HepG2 (cell line): Measurements from ENCODE around the gene DAZAP1. TPM values are rescaled to one million over a fixed set of nuclear protein-coding genes. Genes with fewer than 3 reads are reported as not detected.
A peak's percentile ranks its signal among the peaks of the same experiment; 100 is the strongest.

Experiments used
- BORCS8-MEF2B ChIP-seq: sonication (generic); formaldehyde crosslinking; IDR thresholded peaks from 2 replicates; pipeline ENCODE4 v1.8.0; 2022; ENCODE audit warnings: mild to moderate bottlenecking, missing genetic modification reagents
- HNRNPK ChIP-seq: fragments of 200-400 bp; formaldehyde crosslinking; IDR thresholded peaks from 2 replicates; pipeline ENCODE4 v1.6.1; 2018; ENCODE audit warnings: low read length, low read depth, moderate library complexity, mild to moderate bottlenecking; ENCODE audit not compliant: poor library complexity, severe bottlenecking
- MBNL3 ChIP-seq: fragments of 250-450 bp; sonication (Bioruptor Pico); conservative IDR thresholded peaks from 2 replicates; pipeline ENCODE4 v1.8.0; 2022; ENCODE audit warnings: mild to moderate bottlenecking, inconsistent platforms
- RERE ChIP-seq: IDR thresholded peaks from 2 replicates; pipeline ENCODE4 v1.6.1; 2016; ENCODE audit warnings: low read depth, missing genetic modification reagents, missing compliant biosample characterization
- ZNF12 ChIP-seq: sonication (generic); formaldehyde crosslinking; IDR thresholded peaks from 2 replicates; pipeline ENCODE4 v1.5.0; 2020; ENCODE audit warnings: missing genetic modification reagents
- ZNF263 ChIP-seq: sonication (generic); formaldehyde crosslinking; IDR thresholded peaks from 2 replicates; pipeline ENCODE4 v1.4.0; 2020; ENCODE audit warnings: missing genetic modification reagents
- ZNF326 ChIP-seq: sonication (generic); formaldehyde crosslinking; IDR thresholded peaks from 2 replicates; pipeline ENCODE4 v1.4.0; 2020; ENCODE audit warnings: missing genetic modification reagents, borderline replicate concordance
- ZNF407 ChIP-seq: sonication (generic); formaldehyde crosslinking; IDR thresholded peaks from one replicate; pipeline ENCODE4 v1.5.1; 2020; ENCODE audit warnings: mild to moderate bottlenecking, missing genetic modification reagents; ENCODE audit errors: not compliant biosample characterization
- ZNF431 ChIP-seq: sonication (generic); formaldehyde crosslinking; IDR thresholded peaks from 2 replicates; pipeline ENCODE4 v1.9.0; 2022; ENCODE audit warnings: missing genetic modification reagents, low read depth, mild to moderate bottlenecking, borderline replicate concordance
- ZNF432 ChIP-seq: sonication (generic); formaldehyde crosslinking; IDR thresholded peaks from 2 replicates; pipeline ENCODE4 v1.5.0; 2020; ENCODE audit warnings: missing genetic modification reagents, mild to moderate bottlenecking, borderline replicate concordance
- ZNF704 ChIP-seq: sonication (generic); formaldehyde crosslinking; IDR thresholded peaks from 2 replicates; pipeline ENCODE4 v1.8.1; 2023; ENCODE audit warnings: mild to moderate bottlenecking, inconsistent platforms, moderate library complexity, missing genetic modification reagents, borderline replicate concordance
- ZNF775 ChIP-seq: sonication (generic); formaldehyde crosslinking; IDR thresholded peaks from 2 replicates; pipeline ENCODE4 v1.4.0; 2020; ENCODE audit warnings: missing genetic modification reagents, mild to moderate bottlenecking, moderate library complexity, borderline replicate concordance
- polyA plus RNA-seq, 8 experiments: library from polyadenylated mRNA; depleted of rRNA in 3 of 8; stranded (reverse) in 7 of 8; unstranded in 1 of 8; fragments of >200 nt; fragmentation: Illumina TruSeq in 4 of 8; extraction: Trizol in 4 of 8; gene quantifications; 2 replicates each; pipeline versions ENCODE4 v1.2.1 to v1.2.3, GENCODE V29; 2011 to 2016; ENCODE audit warnings: low read depth in 4 of 8, missing spikeins in 1 of 8, mixed read lengths in 1 of 8; ENCODE audit not compliant: insufficient read depth in 1 of 8
- total RNA-seq, 5 experiments: library from RNA; depleted of rRNA; stranded (reverse); fragments of >200 nt; fragmentation: Illumina TruSeq; extraction: Trizol; gene quantifications; 2 replicates each; pipeline ENCODE4 v1.2.3, GENCODE V29; 2016; ENCODE audit warnings: low read depth in 1 of 5

The DAZAP1 gene
- total and polyA plus RNA-seq, 2 of the 13 experiments (the other 11 are each of a cell fraction or from before 2014, with no cell fraction given) = 63.3 to 79.2 TPM

- TF ChIP-seq RERE (CRISPR knock-in tag) (no peak), HNRNPK (peak; percentile 16), ZNF12 (CRISPR knock-in tag) (no peak), ZNF431 (CRISPR knock-in tag) (peak; percentile 18; the same call in 1 of the 2 replicates), ZNF326 (CRISPR knock-in tag) (no peak), ZNF704 (CRISPR knock-in tag) (no peak), BORCS8-MEF2B (CRISPR knock-in tag) (0 out of 2 replicates have a peak, but pooled peaks have one; percentile 7), ZNF432 (no peak), ZNF407 (CRISPR knock-in tag) (no peak), ZNF263 (CRISPR knock-in tag) (no peak), MBNL3 (no peak), ZNF775 (CRISPR knock-in tag) (no peak)
Observed at GRCh38 chr19:1406774-1407527, 435 bp upstream of the DAZAP1 start (continued).
